Fibroblast of peridontal ligament (primary cell): ENCODE measurements around the gene F7.

Experiments used
- DNase-seq: peaks from one replicate; pipeline ENCODE4 v3.0.0-alpha.2; 2010; ENCODE audit errors: extremely low read depth

Gene F7

DNA sequence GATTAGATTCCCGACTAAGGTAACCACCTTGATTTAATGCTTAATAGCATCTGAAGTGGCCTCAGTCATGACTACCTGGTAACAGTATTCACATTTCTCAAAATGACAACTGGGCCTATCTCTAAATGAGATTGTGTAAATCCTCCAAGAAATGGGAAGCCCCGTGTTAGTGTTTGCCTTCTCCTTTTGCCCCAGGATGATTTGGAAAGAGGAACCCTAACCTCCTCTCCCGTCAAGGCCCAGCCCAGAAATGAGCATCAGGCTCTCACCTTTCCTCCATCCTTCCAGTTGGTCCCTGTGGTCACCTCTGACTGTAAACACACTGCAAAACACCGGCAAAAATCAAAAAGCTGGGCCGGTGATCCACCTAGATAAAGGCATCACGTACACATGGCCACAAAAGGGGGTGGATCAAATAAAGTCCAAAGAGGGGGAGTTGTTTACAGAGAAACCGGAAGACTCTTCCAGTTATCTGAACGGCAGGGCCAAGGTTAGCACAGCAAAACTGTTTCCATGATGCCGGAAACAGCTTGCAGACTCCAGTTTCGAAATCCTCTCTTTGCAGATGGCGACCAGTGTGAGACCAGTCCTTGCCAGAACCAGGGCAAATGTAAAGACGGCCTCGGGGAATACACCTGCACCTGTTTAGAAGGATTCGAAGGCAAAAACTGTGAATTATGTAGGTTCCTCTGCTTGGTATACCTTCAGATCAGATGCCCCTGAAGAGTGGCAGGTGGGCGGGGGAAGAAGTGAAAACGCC lies 33.4 kb downstream of the F7 start:
- DNase-seq, result no peak

DNA sequence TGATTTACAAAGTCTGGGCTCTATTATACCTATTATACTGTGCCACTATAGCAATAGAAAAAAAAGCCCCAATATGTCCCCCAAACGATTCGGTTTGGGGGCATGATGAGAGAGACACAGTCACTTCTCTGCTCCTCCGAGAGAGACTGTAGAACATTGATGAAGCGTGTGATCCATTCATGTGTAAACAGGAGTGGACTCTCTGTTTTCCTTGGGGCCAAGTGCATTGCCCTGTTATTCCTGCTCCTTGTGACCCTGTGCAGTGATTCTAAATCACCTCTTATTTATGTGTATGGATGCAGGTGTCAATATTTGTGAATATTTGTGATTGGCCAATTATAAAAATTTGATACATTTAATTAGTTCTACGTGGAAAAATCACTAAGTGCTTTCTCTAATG lies 34.0 kb downstream of the F7 start:
- no peak for DNase-seq

DNA sequence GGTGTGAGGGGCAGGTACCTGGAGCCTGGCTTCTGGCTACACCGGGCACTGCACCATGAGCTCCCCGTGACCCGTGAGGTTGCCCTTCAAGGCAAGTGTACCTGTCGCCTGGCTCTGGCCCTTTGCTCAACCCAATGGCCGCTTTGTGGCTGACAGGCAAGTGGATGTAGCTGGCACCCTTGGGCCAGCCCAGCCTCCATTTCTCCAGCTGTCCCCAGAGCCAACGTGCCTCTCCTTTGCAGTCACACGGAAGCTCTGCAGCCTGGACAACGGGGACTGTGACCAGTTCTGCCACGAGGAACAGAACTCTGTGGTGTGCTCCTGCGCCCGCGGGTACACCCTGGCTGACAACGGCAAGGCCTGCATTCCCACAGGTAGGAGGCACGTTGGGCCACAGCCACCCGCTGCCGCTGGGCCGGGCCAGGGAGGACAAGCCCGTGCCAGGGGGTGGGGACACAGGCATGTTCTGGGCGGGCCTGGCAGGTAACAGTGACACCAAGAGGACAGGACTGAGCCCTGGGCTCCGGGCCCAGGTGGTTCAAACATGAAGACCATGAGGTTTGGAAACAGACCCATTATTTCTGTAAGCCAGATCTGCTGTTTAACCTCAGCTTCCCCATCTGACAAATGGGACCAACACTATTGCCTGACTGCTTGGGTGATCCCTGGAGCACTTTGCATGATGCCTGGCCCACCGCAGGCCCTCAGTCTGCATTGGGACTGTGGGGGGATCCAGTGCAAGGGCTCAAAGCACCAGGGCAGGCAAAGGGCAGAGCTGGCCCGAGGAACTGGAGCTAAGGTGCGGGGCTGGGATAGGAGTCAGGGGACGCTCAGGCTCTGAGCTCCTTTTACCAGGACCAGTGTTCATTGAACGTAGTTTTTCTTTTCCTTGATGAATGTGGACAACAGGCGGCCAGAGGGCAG lies 35.3 kb downstream of the F7 start:
- DNase-seq, result no peak

DNA sequence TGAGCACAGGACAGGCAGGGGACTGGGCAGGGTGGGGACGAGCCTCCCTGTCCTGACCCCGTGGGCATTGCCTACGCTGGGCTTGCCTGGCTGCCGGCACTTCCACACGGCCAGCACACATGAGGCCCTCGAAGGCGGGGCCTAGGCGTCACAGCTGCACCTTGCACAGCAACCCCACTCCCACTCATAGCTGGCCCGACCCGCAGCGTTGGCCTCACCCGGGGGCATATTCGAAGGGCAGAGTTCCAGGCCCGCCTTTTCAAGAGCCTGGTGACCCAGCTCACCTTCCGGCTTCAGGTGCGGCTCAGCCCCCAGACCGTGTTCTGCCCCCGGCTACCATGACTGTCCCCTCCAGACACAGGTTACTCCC lies 36.0 kb downstream of the F7 start:
- DNase-seq, result no peak

DNA sequence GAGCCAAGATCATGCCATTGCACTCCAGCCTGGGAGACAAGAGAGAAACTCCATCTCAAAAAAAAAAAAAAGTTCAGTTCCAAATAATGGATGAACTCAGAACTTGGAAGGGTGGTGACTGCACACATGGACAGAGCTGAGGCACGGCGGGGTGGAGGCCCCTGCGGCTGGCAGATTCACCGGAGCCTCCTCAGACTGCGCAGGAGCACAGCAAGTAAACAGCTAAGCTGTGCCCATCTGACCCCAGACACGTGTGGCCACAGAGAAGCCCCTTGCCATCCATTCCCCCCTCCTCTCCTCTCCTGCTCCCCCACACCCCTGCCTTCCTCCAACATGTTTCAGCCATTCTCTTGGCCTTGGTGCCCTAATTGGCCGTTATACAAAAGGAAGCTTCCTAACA lies 37.3 kb downstream of the F7 start:
- no peak for DNase-seq

DNA sequence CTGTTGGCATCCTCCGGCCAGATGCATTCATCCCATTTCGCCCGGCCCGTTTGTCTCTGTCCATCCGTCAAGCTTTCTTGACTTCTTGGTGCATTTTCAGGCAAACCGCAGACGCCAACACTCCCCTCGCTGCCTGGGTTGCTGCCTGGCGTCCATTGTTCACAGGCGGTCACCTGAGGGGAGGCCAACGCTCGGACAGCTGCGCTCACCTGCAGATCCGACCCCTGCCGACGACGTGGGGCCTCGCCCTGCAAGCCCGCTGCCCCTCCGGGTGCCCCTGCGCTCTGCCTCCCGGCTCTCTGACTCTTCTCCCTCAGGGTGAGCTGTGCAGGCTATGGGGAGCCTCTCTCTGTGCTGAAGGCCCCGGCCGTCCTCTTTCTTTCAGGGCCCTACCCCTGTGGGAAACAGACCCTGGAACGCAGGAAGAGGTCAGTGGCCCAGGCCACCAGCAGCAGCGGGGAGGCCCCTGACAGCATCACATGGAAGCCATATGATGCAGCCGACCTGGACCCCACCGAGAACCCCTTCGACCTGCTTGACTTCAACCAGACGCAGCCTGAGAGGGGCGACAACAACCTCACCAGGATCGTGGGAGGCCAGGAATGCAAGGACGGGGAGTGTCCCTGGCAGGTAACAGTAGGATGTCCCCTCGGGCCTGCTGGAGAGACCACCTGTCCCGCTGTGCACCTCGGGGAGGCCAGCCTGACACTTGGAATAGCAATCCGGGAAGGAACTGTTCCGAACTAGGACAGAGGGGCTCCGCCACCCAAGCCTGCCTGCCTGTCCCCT lies 38.1 kb downstream of the F7 start:
- DNase-seq, result no peak

DNA sequence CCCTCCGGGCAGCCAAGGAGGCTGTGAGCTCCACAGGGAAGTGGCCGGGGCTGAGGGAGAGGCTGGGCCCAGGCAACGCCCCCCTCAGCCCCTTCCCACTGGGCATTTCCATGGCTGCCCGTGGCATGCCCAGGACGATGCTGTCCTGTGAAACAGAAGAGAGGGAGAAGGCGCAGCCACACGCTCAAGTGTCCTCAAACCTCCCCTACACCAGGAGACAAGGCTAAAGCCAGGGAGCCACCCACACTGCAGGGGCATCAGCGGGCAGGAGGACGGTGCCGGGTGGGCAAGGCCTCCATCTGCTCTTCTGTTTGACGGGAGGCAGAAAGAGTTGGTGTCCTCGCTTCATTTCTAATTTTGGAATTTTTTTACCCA lies 38.7 kb downstream of the F7 start:
- DNase-seq, result no peak

DNA sequence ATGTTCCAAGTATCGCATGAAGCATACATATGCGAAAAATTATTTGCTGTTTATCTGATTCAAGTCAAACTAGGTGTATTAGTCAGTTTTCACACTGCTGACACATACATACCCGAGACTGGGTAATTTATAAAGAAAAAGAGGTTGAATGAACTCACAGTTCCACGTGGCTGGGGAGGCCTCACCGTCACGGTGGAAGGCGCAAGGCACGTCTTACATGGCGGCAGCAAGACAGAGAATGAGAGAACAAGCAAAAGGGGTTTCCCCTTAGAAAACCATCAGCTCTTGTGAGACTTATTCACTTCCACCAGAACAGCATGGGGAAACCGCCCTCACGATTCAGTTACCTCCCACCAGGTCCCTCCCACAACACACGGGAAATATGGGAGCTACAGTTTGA lies 39.9 kb downstream of the F7 start:
- no peak for DNase-seq

DNA sequence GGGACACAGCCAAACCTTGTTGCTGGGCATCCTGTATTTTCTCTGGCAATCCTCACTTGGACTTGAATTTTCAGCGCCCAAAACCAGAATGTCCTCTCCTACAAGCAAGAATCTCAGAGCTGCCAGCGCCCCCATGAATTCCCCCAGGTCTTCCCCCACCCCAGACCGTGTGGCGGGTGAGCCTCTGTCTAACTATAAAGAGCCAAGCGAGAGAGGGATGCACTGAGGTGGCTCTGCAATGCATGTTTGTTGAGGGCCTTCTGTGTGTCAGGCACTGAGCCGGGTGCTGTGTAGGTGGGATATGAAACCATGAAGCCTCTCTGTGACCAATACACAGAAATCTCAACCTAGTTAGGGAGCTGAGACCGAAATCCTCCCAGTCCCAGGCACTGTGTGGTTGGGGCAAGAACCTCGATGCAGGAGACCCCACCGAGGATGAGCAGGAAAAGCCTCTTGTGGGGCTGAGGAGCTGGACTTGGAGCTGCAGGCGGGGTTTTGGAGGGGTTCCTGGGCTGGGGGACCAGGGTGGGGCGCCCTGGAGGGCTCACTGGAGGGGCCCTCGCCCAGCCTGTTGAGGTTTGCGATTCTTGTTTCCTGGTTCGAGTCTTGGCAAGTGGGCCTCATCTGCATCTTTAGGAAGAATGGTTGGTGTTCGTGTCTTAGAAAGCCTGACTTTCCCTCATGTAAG lies 40.5 kb downstream of the F7 start:
- DNase-seq, result no peak

DNA sequence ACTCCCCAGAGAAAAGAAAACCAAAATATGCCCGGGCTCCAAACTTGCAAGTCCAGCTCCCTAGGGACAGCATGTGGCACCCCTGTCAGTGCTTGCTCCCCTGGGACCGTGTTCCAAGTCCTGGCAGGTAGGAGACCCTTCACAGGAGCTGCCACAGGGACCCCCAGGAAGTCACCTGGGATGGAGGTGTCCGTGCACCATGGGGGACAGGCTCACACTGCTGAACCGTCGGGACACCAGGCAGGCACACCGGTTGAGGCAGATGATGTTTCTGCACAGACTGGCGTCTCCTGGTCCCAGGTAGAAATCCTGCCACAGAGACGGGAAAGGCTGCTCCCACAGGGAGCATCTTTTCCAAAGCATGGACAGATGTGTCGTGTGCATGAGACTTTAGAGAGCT lies 41.2 kb downstream of the F7 start:
- no peak for DNase-seq

DNA sequence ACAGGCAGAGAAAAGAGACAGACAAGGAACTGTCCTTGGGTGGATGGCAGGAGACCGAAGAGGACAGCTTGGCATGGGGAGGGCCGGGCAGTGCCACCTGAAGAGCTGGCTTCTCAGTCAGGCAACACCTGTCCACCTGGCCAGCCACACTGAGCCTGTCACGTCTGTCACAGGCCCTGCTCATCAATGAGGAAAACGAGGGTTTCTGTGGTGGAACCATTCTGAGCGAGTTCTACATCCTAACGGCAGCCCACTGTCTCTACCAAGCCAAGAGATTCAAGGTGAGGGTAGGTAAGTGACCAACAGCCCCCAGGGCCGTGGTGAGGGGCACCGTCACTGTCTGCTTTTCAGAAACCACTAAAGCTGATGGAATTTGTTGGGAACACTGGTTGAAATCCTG lies 41.6 kb downstream of the F7 start:
- DNase-seq, result no peak

DNA sequence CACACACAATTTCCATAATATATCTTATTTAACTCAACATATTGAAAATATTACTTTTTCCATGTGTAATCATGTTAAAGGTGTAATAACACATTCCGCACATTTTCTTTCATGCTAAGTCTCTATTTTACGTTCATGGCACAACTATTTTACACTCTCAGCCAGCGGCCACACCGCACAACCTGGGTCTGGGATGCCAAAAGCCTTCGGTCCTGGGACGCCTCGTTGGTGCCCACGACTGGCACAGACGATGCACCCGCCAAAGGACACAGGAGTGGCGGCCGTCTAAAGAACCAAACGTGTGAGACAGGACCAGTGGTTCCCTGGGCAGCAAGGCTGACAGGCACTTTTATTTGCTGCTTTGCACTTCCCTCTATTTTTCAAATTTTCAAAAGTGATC lies 42.8 kb downstream of the F7 start:
- no peak for DNase-seq

DNA sequence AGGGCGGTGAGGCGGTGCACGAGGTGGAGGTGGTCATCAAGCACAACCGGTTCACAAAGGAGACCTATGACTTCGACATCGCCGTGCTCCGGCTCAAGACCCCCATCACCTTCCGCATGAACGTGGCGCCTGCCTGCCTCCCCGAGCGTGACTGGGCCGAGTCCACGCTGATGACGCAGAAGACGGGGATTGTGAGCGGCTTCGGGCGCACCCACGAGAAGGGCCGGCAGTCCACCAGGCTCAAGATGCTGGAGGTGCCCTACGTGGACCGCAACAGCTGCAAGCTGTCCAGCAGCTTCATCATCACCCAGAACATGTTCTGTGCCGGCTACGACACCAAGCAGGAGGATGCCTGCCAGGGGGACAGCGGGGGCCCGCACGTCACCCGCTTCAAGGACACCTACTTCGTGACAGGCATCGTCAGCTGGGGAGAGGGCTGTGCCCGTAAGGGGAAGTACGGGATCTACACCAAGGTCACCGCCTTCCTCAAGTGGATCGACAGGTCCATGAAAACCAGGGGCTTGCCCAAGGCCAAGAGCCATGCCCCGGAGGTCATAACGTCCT lies 43.4 kb downstream of the F7 start:
- DNase-seq, result no peak

DNA sequence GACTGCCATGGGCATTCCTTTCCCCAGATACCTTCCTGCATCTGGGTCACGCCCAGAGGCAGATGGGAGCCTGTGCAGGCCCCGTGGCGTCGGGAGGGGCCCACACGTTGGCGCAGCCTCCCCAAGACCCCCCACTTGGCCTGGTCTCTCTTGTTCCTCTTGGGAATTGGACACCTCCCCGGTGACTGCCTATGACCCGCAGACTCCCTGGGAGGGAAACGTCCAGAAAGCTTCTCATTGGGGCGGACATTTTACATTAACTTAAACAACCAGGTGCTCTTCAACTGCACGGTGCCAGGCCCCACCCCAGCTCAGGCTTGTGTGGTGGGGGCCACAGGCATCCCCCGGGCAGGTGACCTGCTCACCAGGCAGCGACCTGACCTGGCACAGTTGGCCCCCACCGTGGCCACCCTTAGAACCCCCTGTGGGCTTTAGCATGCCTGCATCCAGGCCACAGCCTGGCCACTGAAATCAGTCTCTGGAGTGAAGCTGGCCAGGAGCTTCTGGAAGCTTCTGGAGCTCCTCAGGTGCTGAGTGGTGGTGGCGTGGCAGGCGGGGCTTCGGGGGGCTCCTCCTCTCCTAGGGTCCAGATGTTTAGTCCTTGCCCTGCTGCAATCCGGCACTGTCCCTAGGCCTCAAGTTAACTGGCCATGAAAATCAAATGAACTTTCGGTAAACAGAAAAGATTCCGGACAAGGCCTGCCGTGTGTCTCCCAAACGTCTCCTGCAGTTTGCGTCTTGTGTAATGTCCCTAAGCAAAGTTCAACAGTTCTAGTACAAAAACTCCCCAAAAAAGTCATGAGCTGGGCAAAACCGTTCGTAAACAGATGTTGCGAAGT lies 44.3 kb downstream of the F7 start:
- no peak for DNase-seq

DNA sequence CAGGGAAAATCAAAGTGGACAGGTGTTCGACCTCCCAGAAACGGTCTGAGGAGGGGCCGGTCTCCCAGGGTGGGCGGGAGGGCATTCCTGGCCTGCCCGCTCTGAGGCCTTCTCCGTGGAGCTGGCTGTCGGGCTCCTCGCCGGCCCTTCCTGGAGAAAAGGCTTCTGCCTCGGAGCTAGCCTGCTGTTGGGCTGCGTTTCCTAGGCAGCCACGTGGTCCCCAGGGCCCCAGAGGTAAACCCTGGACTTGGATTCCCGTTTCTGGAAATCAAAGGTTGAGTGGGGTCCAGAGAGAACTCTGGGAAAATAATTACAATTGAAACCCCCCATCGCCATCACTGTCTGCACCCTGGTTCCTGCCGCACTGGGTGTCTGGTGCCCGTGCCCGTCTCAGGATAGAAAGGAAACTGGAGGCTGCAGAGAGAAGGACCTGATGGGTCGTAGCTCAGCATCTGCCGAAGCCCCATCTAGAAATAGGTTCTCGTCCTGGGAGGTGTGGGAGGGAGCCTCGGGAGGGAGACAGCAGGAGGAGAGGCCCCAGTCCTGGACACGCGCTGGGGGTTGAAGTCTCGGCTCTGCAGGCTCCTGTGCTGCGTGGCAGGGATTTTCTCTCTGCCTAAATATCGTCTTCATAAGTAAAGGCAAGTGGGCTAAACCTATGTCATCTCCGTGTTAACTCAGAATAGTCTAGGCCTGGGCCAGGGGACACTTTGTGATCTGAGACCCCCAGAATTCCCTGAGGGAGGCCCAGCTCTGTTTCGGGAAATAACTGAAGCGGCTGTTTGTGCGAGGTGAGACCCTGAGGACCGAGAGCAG lies 45.2 kb downstream of the F7 start:
- DNase-seq, result no peak

DNA sequence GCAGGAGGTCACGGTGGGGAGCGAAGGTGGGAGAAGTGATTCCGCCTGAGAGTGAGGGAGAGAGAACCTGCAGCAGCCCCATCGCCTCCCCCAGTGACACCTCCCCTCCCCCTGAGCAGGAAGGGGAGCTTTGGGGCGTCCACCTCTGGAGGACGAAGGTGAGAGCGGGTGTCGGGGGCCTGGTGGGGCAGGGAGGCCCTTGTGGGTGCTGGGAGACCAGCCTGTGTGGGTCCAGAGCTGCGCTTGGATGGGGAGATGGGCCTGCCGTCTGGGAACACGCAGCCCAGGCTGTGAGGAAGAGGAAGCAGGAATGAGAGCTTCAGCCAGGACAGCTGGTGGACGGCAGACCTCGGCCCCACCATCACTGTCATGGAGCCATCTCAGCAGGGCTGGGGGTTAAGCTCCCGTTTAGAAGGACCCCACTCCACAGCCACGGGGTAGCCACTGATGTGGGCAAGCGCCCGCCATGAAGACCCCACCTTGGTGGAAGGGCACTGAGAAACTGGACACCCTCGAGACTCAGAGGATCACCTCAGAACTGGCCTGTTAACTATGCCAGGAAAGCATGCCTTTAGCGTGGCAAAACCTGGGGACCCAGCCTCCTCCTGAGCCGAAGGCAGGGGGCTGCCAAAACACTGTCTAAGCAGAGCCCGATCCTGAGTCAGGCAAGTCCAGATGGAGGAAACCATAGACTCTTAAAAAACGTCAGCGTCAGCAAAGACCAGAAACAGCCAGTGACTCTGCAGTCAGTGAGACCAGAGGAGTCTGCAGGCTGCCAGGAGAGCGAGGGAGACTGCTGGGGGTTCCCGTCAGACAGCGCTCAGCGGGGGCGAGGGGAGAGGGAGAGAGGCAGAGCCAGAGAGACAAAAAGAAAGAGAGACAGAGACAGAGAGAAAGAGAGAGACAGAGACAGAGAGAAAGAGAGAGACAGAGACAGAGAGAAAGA lies 46.4 kb downstream of the F7 start:
- DNase-seq, result peak; percentile 73

DNA sequence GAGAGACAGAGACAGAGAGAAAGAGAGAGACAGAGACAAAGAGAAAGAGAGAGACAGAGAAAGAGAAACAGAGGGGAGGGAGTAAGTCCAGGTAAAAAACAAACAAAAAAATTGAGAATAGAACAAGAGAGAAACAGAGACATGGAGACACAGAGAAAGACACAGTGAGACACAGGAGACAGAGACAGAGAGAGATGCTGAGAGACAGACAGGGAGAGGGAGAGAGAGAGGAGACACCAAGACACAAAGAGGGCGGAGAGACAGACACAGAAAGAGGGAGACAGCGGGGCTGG lies 47.0 kb downstream of the F7 start:
- DNase-seq, result peak; percentile 35

DNA sequence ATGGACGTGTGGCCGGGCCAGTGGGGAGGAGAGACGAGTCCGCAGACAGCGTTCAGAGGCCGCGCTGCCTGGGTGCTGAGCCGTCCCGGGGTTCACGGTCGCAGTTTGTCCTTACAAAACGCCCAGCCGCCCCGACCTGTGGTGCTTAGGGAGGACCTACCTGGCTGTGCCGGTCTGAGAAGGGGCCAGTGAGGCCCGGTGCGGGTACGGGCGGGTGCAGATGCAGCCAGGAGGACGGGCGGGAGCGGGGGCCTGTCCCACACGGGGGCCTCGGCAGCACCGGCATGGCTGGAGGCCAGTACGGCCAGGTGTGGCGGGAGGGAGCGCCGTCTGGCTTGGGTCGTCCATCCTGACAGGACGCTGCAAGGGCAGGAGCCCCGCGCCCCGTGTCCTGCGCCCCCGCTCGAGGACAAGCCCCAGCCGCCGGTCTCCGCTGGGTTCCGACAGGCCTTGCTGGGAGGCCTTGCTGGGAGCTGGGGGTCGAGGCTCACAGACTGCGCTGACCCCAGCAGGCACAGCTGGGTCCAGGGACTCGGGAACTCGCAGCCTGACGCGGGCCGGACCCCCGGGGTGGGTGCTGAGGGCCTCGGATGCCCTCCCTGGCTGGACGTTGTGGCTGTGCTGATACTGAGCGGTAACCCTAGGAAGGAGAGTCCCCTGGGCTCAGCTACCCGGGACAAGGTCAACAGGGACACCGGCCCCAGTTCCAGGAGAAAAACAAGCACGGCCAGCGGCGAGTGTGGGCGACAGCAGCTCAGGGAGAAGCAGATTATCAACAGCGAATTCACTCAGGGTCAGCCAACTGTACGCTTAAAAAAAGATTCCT lies 47.6 kb downstream of the F7 start:
- DNase-seq, result peak; percentile 3
